Motor neuron (in vitro differentiated cells): Measurements from ENCODE around the gene PTK7. TPM values are rescaled to one million over a fixed set of nuclear protein-coding genes. Genes with fewer than 3 reads are reported as not detected.
A peak's percentile ranks its signal among the peaks of the same experiment; 100 is the strongest.

ENCODE experiments used
- ATAC-seq, 8 experiments: fragments of 200-7000 bp; cut with Tn5 transposase; replicated peaks in 6 of 8; 2 replicates each; pipeline ENCODE4 v1.8.0; 2021; ENCODE audit warnings: mild to moderate bottlenecking in 8 of 8, moderate library complexity in 8 of 8
- H3K27ac ChIP-seq, 2 donors: fragments of 250-450 bp; sonication (Bioruptor Pico); 2 replicates each; pipeline ENCODE4 v1.9.0; 2021; ENCODE audit warnings: antibody characterized with exemption in 2 of 2, mild to moderate bottlenecking in 2 of 2, moderate library complexity in 1 of 2
- H3K4me1 ChIP-seq, 2 donors: fragments of 250-450 bp; sonication (Bioruptor Pico); replicated peaks in 1 of 2; 2 replicates each; pipeline ENCODE4 v1.6.1; 2021; ENCODE audit warnings: antibody characterized with exemption in 2 of 2, mild to moderate bottlenecking in 2 of 2, moderate library complexity in 1 of 2
- H3K4me3 ChIP-seq, 5 donors: fragments of 250-450 bp; sonication (Bioruptor Pico); 2 replicates each; pipeline ENCODE4 v1.9.0; 2021; ENCODE audit warnings: antibody characterized with exemption in 5 of 5, mild to moderate bottlenecking in 5 of 5, moderate library complexity in 4 of 5
- WGBS, 10 experiments: fragments of 450-650 bp; shearing (Covaris generic); methylation state at CpG; one replicate each; pipeline ENCODE4 v1.0.0; 2022; 5-methylcytosine and 5-hydroxymethylcytosine counted together
- in situ Hi-C, 9 experiments: fragments of 400-800 bp; cut with MboI; loops; one replicate each; pipeline ENCODE4 v1.15.0; 2021; ENCODE audit warnings: low sequenced_read_pairs in 9 of 9, low pct_unique_long_range_greater_than_20kb in 2 of 9; ENCODE audit not compliant: unreplicated experiment in 9 of 9
- total RNA-seq, 8 experiments: library from RNA; unstranded; fragments of 300-600 nt; gene quantifications; 2 replicates each; pipeline versions ENCODE4 v1.2.3 to v1.2.4, GENCODE V29; 2022

Gene PTK7
- total RNA-seq, 8 experiments from 2014 or later, result 27.2 to 197 (median 48.3) TPM

GRCh38 chr6:43093436-43094289 lies 17.5 kb downstream of the PTK7 start:
- 0 to 48% (median 27%) methylated on average over 1 to 9 of the region's 9 CpGs; no CpG with 5 or more reads in 1 of the 10 experiments for WGBS, 10 experiments
- Histone ChIP-seq H3K4me1 (peaks cover 37 to 62% of the 10 kb centered on the region in 2 donors), H3K27ac (peak overlapping the region; percentile 79 to 85), H3K4me3 (peak overlapping the region in 4 of 5 donors; percentile 4 to 21 (median 14))
- peak; percentile 39 to 77 (median 54) for ATAC-seq
- in situ Hi-C loops, result no loop called here

- Histone ChIP-seq H3K27ac (peak overlapping the region; percentile 20 to 75), H3K4me3 (no peak overlapping the region), H3K4me1 (peaks cover 21 to 42% of the 10 kb centered on the region in 2 donors)
- 20 to 83% (median 55%) methylated on average over 1 to 6 of the region's 7 CpGs; no CpG with 5 or more reads in 3 of the 10 experiments for WGBS, 10 experiments
- no peak for ATAC-seq
- in situ Hi-C loops, result no loop called here
Observed at GRCh38 chr6:43095939-43096338, 19.8 kb downstream of the PTK7 start.

GRCh38 chr6:43096451-43097097 lies 20.5 kb downstream of the PTK7 start:
- in situ Hi-C loops, result no loop called here
- WGBS, 10 experiments, result 0 to 80% (median 14%) methylated on average over 1 to 5 of the region's 8 CpGs; no CpG with 5 or more reads in 1 of the 10 experiments
- ATAC-seq, result peak; percentile 65 to 89 (median 82)

GRCh38 chr6:43097098-43097489 lies 21.0 kb downstream of the PTK7 start:
- 0 to 90% (median 58%) methylated on average over 1 to 5 of the region's 5 CpGs; no CpG with 5 or more reads in 1 of the 10 experiments for WGBS, 10 experiments
- ATAC-seq, result peak in 1 of 8 experiments; percentile 3

More at GRCh38 chr6:43096451-43097097, 20.5 kb downstream of the PTK7 start:
- peak overlapping the region; percentile 20 to 75 for H3K27ac ChIP-seq
- H3K4me3 ChIP-seq, result no peak overlapping the region
- H3K4me1 ChIP-seq, result peaks cover 21 to 42% of the 10 kb centered on the region in 2 donors

GRCh38 chr6:43097502-43097901 lies 21.4 kb downstream of the PTK7 start:
- in situ Hi-C loops, result no loop called here
- Histone ChIP-seq H3K4me1 (peaks cover 21 to 41% of the 10 kb centered on the region in 2 donors), H3K4me3 (no peak overlapping the region), H3K27ac (peak overlapping the region in 1 of 2 donors; percentile 7)
- ATAC-seq, result no peak
- 67 to 100% (median 87%) methylated on average over 1 to 4 of the region's 4 CpGs; no CpG with 5 or more reads in 2 of the 10 experiments for WGBS, 10 experiments

More at GRCh38 chr6:43097098-43097489, 21.0 kb downstream of the PTK7 start:
- Histone ChIP-seq H3K4me3 (no peak overlapping the region), H3K4me1 (peaks cover 21 to 42% of the 10 kb centered on the region in 2 donors), H3K27ac (peak overlapping the region in 1 of 2 donors; percentile 49)
- in situ Hi-C loops, result no loop called here

GRCh38 chr6:43101497-43101896 lies 25.4 kb downstream of the PTK7 start:
- Histone ChIP-seq H3K4me1 (peaks cover 8 to 19% of the 10 kb centered on the region in 2 donors), H3K27ac (no peak overlapping the region), H3K4me3 (no peak overlapping the region)
- no peak for ATAC-seq
- 6 to 100% (median 75%) methylated on average over 2 to 4 of the region's 4 CpGs for WGBS, 10 experiments
- in situ Hi-C loops, result no loop called here

- WGBS, 10 experiments, result 60 to 100% (median 73%) methylated on average over 1 to 2 of the region's 2 CpGs; no CpG with 5 or more reads in 3 of the 10 experiments
- Histone ChIP-seq H3K4me1 (peaks cover 0 to 5% of the 10 kb centered on the region in 2 donors), H3K4me3 (no peak overlapping the region), H3K27ac (no peak overlapping the region)
- in situ Hi-C loops, result no loop called here
- no peak for ATAC-seq
Observed at GRCh38 chr6:43103253-43103876, 27.3 kb downstream of the PTK7 start.

GRCh38 chr6:43105538-43106222 lies 29.6 kb downstream of the PTK7 start:
- Histone ChIP-seq H3K4me1 (peaks cover 0 to 5% of the 10 kb centered on the region in 2 donors), H3K4me3 (no peak overlapping the region), H3K27ac (peak overlapping the region; percentile 21 to 38)
- in situ Hi-C loops, result no loop called here
- peak in 5 of 8 experiments; percentile 60 to 93 (median 70) for ATAC-seq
- 40 to 100% (median 74%) methylated on average over 1 to 7 of the region's 9 CpGs; no CpG with 5 or more reads in 2 of the 10 experiments for whole genome bisulfite sequencing, 10 experiments

GRCh38 chr6:43107344-43108062 lies 31.4 kb downstream of the PTK7 start:
- 40 to 100% (median 95%) methylated on average over 1 to 12 of the region's 12 CpGs for WGBS, 10 experiments
- no peak overlapping the region for H3K27ac ChIP-seq

GRCh38 chr6:43113431-43114260 lies 37.5 kb downstream of the PTK7 start:
- 6 to 81% (median 50%) methylated on average over 1 to 7 of the region's 12 CpGs; no CpG with 5 or more reads in 3 of the 10 experiments for WGBS, 10 experiments

More at GRCh38 chr6:43107344-43108062, 31.4 kb downstream of the PTK7 start:
- in situ Hi-C loops, result no loop called here
- Histone ChIP-seq H3K4me1 (peaks cover 0 to 5% of the 10 kb centered on the region in 2 donors), H3K4me3 (no peak overlapping the region)
- no peak for ATAC-seq

GRCh38 chr6:43115365-43115764 lies 39.3 kb downstream of the PTK7 start:
- Histone ChIP-seq H3K4me1 (peaks cover 27 to 30% of the 10 kb centered on the region in 2 donors), H3K27ac (peak overlapping the region in 1 of 2 donors; percentile 51), H3K4me3 (no peak overlapping the region)
- WGBS, 10 experiments, result 60 to 84% methylated on average over 1 to 4 of the region's 6 CpGs; no CpG with 5 or more reads in 8 of the 10 experiments
- in situ Hi-C loops, result no loop called here
- ATAC-seq, result no peak

More at GRCh38 chr6:43113431-43114260, 37.5 kb downstream of the PTK7 start:
- H3K27ac ChIP-seq, result peak overlapping the region; percentile 83 to 90
- H3K4me1 ChIP-seq, result peaks cover 26 to 30% of the 10 kb centered on the region in 2 donors
- peak; percentile 67 to 86 (median 84) for ATAC-seq
- in situ Hi-C loops, result no loop called here
- no peak overlapping the region for H3K4me3 ChIP-seq
